Measurements from ENCODE around the gene SP110. TPM values are rescaled to one million over a fixed set of nuclear protein-coding genes. Genes with fewer than 3 reads are reported as not detected.

Gene SP110
- total RNA-seq, 1 donor from 2014 or later, result 25.2 TPM

- no peak overlapping the region for H3K27ac ChIP-seq
- intact Hi-C loops (cut with DNase I), result no loop called here
- H3K36me3 ChIP-seq, result no peaks in the 10 kb centered on the region
- no peak overlapping the region for H3K4me3 ChIP-seq
- DNase-seq (ENCODE audit: low spot score in 2 of 2), result no peak
- H3K9me3 ChIP-seq, result no peaks in the 10 kb centered on the region
- H3K4me1 ChIP-seq, result no peaks in the 10 kb centered on the region
- TF ChIP-seq, protein P1, sequence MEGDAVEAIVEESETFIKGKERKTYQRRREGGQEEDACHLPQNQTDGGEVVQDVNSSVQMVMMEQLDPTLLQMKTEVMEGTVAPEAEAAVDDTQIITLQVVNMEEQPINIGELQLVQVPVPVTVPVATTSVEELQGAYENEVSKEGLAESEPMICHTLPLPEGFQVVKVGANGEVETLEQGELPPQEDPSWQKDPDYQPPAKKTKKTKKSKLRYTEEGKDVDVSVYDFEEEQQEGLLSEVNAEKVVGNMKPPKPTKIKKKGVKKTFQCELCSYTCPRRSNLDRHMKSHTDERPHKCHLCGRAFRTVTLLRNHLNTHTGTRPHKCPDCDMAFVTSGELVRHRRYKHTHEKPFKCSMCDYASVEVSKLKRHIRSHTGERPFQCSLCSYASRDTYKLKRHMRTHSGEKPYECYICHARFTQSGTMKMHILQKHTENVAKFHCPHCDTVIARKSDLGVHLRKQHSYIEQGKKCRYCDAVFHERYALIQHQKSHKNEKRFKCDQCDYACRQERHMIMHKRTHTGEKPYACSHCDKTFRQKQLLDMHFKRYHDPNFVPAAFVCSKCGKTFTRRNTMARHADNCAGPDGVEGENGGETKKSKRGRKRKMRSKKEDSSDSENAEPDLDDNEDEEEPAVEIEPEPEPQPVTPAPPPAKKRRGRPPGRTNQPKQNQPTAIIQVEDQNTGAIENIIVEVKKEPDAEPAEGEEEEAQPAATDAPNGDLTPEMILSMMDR (IDR thresholded peaks at IDR 0.05), result no peak
- H3K27me3 ChIP-seq, result no peaks in the 10 kb centered on the region
Measured at GRCh38 chr2:230152334-230152733, 67.5 kb downstream of the SP110 start.

GRCh38 chr2:230144355-230144754 lies 75.4 kb downstream of the SP110 start:
- TF ChIP-seq, protein P1 (IDR thresholded peaks at IDR 0.05), result no peak
- Histone ChIP-seq H3K27ac (no peak overlapping the region), H3K36me3 (no peaks in the 10 kb centered on the region), H3K4me1 (no peaks in the 10 kb centered on the region), H3K9me3 (no peaks in the 10 kb centered on the region), H3K4me3 (no peak overlapping the region), H3K27me3 (no peaks in the 10 kb centered on the region)
- no peak for DNase-seq (ENCODE audit: low spot score in 2 of 2)
- intact Hi-C loops (cut with DNase I), result no loop called here

DNA sequence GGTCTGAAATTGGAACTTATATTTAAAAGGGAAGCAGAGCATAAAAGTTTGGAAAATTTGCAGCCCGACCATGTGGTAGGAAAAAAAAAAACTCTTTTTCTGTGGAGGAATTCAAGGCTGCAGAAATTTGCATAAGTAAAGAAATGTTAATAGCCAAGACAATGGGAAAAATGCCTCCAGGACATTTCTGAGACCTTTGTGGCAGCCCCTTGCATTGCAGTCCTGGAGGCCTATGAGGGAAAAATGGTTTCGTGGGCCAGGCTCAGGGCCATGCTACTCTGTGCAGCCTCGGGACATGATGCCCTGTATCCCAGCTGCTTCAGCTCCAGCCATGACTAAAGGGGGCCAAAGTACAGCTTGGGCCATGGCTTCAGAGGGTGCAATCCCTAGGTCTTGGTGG lies 79.1 kb downstream of the SP110 start:
- no peaks in the 10 kb centered on the region for H3K36me3 ChIP-seq
- no peak overlapping the region for H3K27ac ChIP-seq
- intact Hi-C loops (cut with DNase I), result no loop called here
- H3K4me3 ChIP-seq, result no peak overlapping the region
- H3K4me1 ChIP-seq, result no peaks in the 10 kb centered on the region
- H3K9me3 ChIP-seq, result no peaks in the 10 kb centered on the region
- DNase-seq (ENCODE audit: low spot score in 2 of 2), result no peak
- no peaks in the 10 kb centered on the region for H3K27me3 ChIP-seq
- TF ChIP-seq, protein P1 (IDR thresholded peaks at IDR 0.05), result no peak

DNA sequence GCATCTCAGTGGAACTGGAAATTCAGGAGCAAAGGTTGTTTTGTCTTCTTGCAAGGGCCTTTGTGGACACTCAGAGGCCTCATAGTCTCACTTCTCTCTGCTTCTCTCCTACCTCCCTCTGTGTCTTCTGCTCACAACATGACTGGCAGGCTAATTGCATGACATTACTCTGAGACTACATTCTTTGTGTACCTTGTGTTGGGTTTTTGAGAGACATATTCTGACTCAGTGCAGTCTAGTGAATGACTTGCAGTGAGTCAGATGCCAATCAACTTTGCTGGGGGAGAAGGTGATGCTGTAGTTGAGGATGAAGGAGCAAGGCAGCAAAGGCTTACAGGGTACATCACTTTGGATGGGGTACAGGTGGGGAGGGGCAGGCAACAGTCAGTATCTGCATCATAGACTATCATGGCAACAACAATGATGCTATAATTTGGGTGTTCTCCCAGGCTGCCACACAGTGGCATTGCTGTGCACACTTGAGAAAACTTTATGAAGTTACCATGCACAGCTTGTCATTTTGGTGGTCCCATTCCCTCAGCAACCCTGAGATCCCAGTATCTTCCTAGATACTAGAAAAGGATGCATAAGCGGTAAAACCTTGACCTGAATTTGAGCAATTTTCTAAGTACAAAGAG lies 81.8 kb downstream of the SP110 start:
- Histone ChIP-seq H3K4me3 (no peak overlapping the region), H3K27me3 (no peaks in the 10 kb centered on the region), H3K36me3 (no peaks in the 10 kb centered on the region), H3K4me1 (no peaks in the 10 kb centered on the region), H3K9me3 (no peaks in the 10 kb centered on the region), H3K27ac (no peak overlapping the region)
- no peak for DNase-seq (ENCODE audit: low spot score in 2 of 2)
- intact Hi-C loops (cut with DNase I), result no loop called here
- TF ChIP-seq, protein P1 (IDR thresholded peaks at IDR 0.05), result no peak

- TF ChIP-seq, protein P1 (IDR thresholded peaks at IDR 0.05), result no peak
- Histone ChIP-seq H3K4me1 (no peaks in the 10 kb centered on the region), H3K36me3 (no peaks in the 10 kb centered on the region), H3K4me3 (no peak overlapping the region), H3K27me3 (no peaks in the 10 kb centered on the region), H3K9me3 (no peaks in the 10 kb centered on the region), H3K27ac (no peak overlapping the region)
- DNase-seq (ENCODE audit: low spot score in 2 of 2), result no peak
- intact Hi-C loops (cut with DNase I), result no loop called here
Measured at GRCh38 chr2:230135130-230135525, 84.7 kb downstream of the SP110 start.

Data from ascending aorta (tissue), 2 donors.